T-helper 17 cell (primary cell): ENCODE data around the gene ANKRD66. TPM values are rescaled to one million over a fixed set of nuclear protein-coding genes. Genes with fewer than 3 reads are reported as not detected.
"Not testable (repeated sequence)": the region's sequence is repeated elsewhere in the genome, so short reads cannot be mapped to it uniquely, and the experiment has no call there.

Source experiments
- ATAC-seq: fragments of 150-1000 bp; cut with Tn5 transposase; 2 replicates; pipeline ENCODE4 v1.10.0; 2021; ENCODE audit warnings: mild to moderate bottlenecking, moderate library complexity
- DNase-seq, 3 donors: peaks; one replicate each; pipeline versions ENCODE4 v3.0.0 to v3.0.0-alpha.2; 2020 to 2021
- H3K9me3 ChIP-seq: one replicate; pipeline ENCODE4 v1.7.0; 2013; ENCODE audit warnings: low read length, mild to moderate bottlenecking; ENCODE audit not compliant: control insufficient read depth, poor library complexity, severe bottlenecking
- H3K27ac Mint-ChIP-seq: one replicate; pipeline ENCODE4 v1.8.0; 2022; ENCODE audit warnings: mild to moderate bottlenecking, moderate library complexity, mixed read lengths
- H3K27me3 Mint-ChIP-seq: one replicate; pipeline ENCODE4 v1.8.0; 2022; ENCODE audit warnings: mixed read lengths
- H3K36me3 Mint-ChIP-seq: one replicate; pipeline ENCODE4 v1.8.0; 2022; ENCODE audit warnings: low read depth, mixed read lengths
- H3K4me1 Mint-ChIP-seq: one replicate; pipeline ENCODE4 v1.8.0; 2022; ENCODE audit warnings: mild to moderate bottlenecking, mixed read lengths
- H3K4me3 Mint-ChIP-seq: one replicate; pipeline ENCODE4 v1.8.0; 2022; ENCODE audit warnings: mild to moderate bottlenecking, moderate library complexity, mixed read lengths
- total RNA-seq, 4 donors: library from RNA in 2 of 4; stranded (reverse) in 2 of 4; gene quantifications; one replicate each; pipeline ENCODE4 v1.2.3 and lab custom pipeline; 2022 to 2026

ANKRD66 gene
- total RNA-seq, 2 donors from 2014 or later, result not detected

GRCh38 chr6:46736906-46737305 is 9.8 kb upstream of the ANKRD66 start:
- DNase-seq (no peak), ATAC-seq (no peak)
- no peak overlapping the region for H3K27ac Mint-ChIP-seq
- peaks cover 66% of the 10 kb centered on the region for H3K27me3 Mint-ChIP-seq
- H3K4me1 Mint-ChIP-seq, result peaks cover 11% of the 10 kb centered on the region
- H3K4me3 Mint-ChIP-seq, result no peak overlapping the region
- peaks cover 5% of the 10 kb centered on the region for H3K36me3 Mint-ChIP-seq
- H3K9me3 ChIP-seq, result no peaks in the 10 kb centered on the region

GRCh38 chr6:46741482-46741881 is 5.3 kb upstream of the ANKRD66 start:
- DNase-seq, result no peak
- ATAC-seq, result no peak
- no peak overlapping the region for H3K4me3 Mint-ChIP-seq
- H3K27me3 Mint-ChIP-seq, result peaks cover 34% of the 10 kb centered on the region
- no peaks in the 10 kb centered on the region for H3K36me3 Mint-ChIP-seq
- no peaks in the 10 kb centered on the region for H3K4me1 Mint-ChIP-seq
- no peak overlapping the region for H3K27ac Mint-ChIP-seq
- H3K9me3 ChIP-seq, result no peaks in the 10 kb centered on the region

GRCh38 chr6:46741910-46742309 is 4.8 kb upstream of the ANKRD66 start:
- H3K4me3 Mint-ChIP-seq, result no peak overlapping the region
- H3K9me3 ChIP-seq, result no peaks in the 10 kb centered on the region
- no peaks in the 10 kb centered on the region for H3K4me1 Mint-ChIP-seq
- peaks cover 31% of the 10 kb centered on the region for H3K27me3 Mint-ChIP-seq
- H3K27ac Mint-ChIP-seq, result no peak overlapping the region
- no peak for DNase-seq
- H3K36me3 Mint-ChIP-seq, result no peaks in the 10 kb centered on the region
- ATAC-seq, result no peak

- Mint-ChIP-seq H3K4me1 (no peaks in the 10 kb centered on the region), H3K4me3 (no peak overlapping the region), H3K27me3 (peaks cover 14% of the 10 kb centered on the region), H3K27ac (no peak overlapping the region), H3K36me3 (no peaks in the 10 kb centered on the region)
- ATAC-seq (no peak), DNase-seq (no peak)
- no peaks in the 10 kb centered on the region for H3K9me3 ChIP-seq
These were observed 3.1 kb upstream of the ANKRD66 start for GRCh38 chr6:46743425-46744158.

GRCh38 chr6:46744159-46744725 is 2.5 kb upstream of the ANKRD66 start:
- ATAC-seq, H3K36me3 Mint-ChIP-seq, H3K4me1 Mint-ChIP-seq, DNase-seq, H3K9me3 ChIP-seq, H3K4me3 Mint-ChIP-seq, H3K27ac Mint-ChIP-seq: not testable (repeated sequence)
- peaks cover 12% of the 10 kb centered on the region for H3K27me3 Mint-ChIP-seq

- peaks cover 12% of the 10 kb centered on the region for H3K27me3 Mint-ChIP-seq
- no peak for ATAC-seq
- no peak overlapping the region for H3K27ac Mint-ChIP-seq
These were observed 760 bp upstream of the ANKRD66 start for GRCh38 chr6:46745973-46746372.

GRCh38 chr6:46748940-46749503 is 2.3 kb downstream of the ANKRD66 start:
- no peaks in the 10 kb centered on the region for H3K9me3 ChIP-seq
- Mint-ChIP-seq H3K4me1 (no peaks in the 10 kb centered on the region), H3K27me3 (peaks cover 20% of the 10 kb centered on the region), H3K27ac (no peak overlapping the region), H3K4me3 (no peak overlapping the region), H3K36me3 (no peaks in the 10 kb centered on the region)
- ATAC-seq (no peak), DNase-seq (no peak)

More at GRCh38 chr6:46745973-46746372, 760 bp upstream of the ANKRD66 start:
- no peak for DNase-seq
- H3K9me3 ChIP-seq, result no peaks in the 10 kb centered on the region
- no peak overlapping the region for H3K4me3 Mint-ChIP-seq
- H3K36me3 Mint-ChIP-seq, result no peaks in the 10 kb centered on the region
- no peaks in the 10 kb centered on the region for H3K4me1 Mint-ChIP-seq

- H3K4me3 Mint-ChIP-seq, result no peak overlapping the region
- peaks cover 20% of the 10 kb centered on the region for H3K27me3 Mint-ChIP-seq
- H3K27ac Mint-ChIP-seq, result no peak overlapping the region
- ATAC-seq (no peak), DNase-seq (no peak)
- no peaks in the 10 kb centered on the region for H3K4me1 Mint-ChIP-seq
- no peaks in the 10 kb centered on the region for H3K9me3 ChIP-seq
- no peaks in the 10 kb centered on the region for H3K36me3 Mint-ChIP-seq
These were observed 3.0 kb downstream of the ANKRD66 start for GRCh38 chr6:46749731-46750130.

GRCh38 chr6:46751658-46752057 is 4.9 kb downstream of the ANKRD66 start:
- no peak overlapping the region for H3K4me3 Mint-ChIP-seq
- no peak overlapping the region for H3K27ac Mint-ChIP-seq
- DNase-seq (no peak), ATAC-seq (no peak)
- H3K36me3 Mint-ChIP-seq, result no peaks in the 10 kb centered on the region
- no peaks in the 10 kb centered on the region for H3K9me3 ChIP-seq
- no peaks in the 10 kb centered on the region for H3K4me1 Mint-ChIP-seq
- H3K27me3 Mint-ChIP-seq, result peaks cover 14% of the 10 kb centered on the region

GRCh38 chr6:46755865-46756264 is 9.1 kb downstream of the ANKRD66 start:
- Mint-ChIP-seq H3K27me3 (peaks cover 9% of the 10 kb centered on the region), H3K36me3 (no peaks in the 10 kb centered on the region), H3K4me1 (no peaks in the 10 kb centered on the region), H3K4me3 (no peak overlapping the region), H3K27ac (no peak overlapping the region)
- ATAC-seq (no peak), DNase-seq (no peak)
- no peaks in the 10 kb centered on the region for H3K9me3 ChIP-seq

- Mint-ChIP-seq H3K27me3 (peaks cover 9% of the 10 kb centered on the region), H3K4me3 (no peak overlapping the region), H3K36me3 (no peaks in the 10 kb centered on the region), H3K4me1 (no peaks in the 10 kb centered on the region), H3K27ac (no peak overlapping the region)
- DNase-seq (no peak), ATAC-seq (no peak)
- no peaks in the 10 kb centered on the region for H3K9me3 ChIP-seq
These were observed 9.9 kb downstream of the ANKRD66 start for GRCh38 chr6:46756469-46757213.

- no peaks in the 10 kb centered on the region for H3K36me3 Mint-ChIP-seq
- no peak for ATAC-seq
- H3K27me3 Mint-ChIP-seq, result peaks cover 9% of the 10 kb centered on the region
- H3K4me1 Mint-ChIP-seq, result no peaks in the 10 kb centered on the region
- H3K4me3 Mint-ChIP-seq, result no peak overlapping the region
- H3K9me3 ChIP-seq, result no peaks in the 10 kb centered on the region
- no peak overlapping the region for H3K27ac Mint-ChIP-seq
- DNase-seq, result no peak
These were observed 10.5 kb downstream of the ANKRD66 start for GRCh38 chr6:46757214-46757596.

- no peaks in the 10 kb centered on the region for H3K36me3 Mint-ChIP-seq
- no peak for ATAC-seq
- no peak overlapping the region for H3K27ac Mint-ChIP-seq
These were observed 12.4 kb downstream of the ANKRD66 start for GRCh38 chr6:46758960-46759753.

More at GRCh38 chr6:46758960-46759753, 12.4 kb downstream of the ANKRD66 start:
- H3K4me1 Mint-ChIP-seq, result no peaks in the 10 kb centered on the region
- no peaks in the 10 kb centered on the region for H3K9me3 ChIP-seq
- H3K27me3 Mint-ChIP-seq, result peaks cover 6% of the 10 kb centered on the region
- no peak overlapping the region for H3K4me3 Mint-ChIP-seq
- DNase-seq, result no peak
